Mammary epithelial cell (primary cell): ENCODE measurements around the gene UPB1.
"Not testable (repeated sequence)": the region's sequence is repeated elsewhere in the genome, so short reads cannot be mapped to it uniquely, and the experiment has no call there.

Experiments
- EZH2 ChIP-seq: IDR thresholded peaks from 2 replicates; pipeline ENCODE4 v1.6.1; 2012; ENCODE audit warnings: low read length, inconsistent platforms, borderline replicate concordance
- TF ChIP-seq, protein P1 (sequence below), 2 donors: IDR thresholded peaks in 1 of 2; conservative IDR thresholded peaks in 1 of 2; 2 replicates each; pipeline ENCODE4 v1.5.1; 2011 to 2012; ENCODE audit warnings: inconsistent platforms in 2 of 2, low read length in 2 of 2, mild to moderate bottlenecking in 2 of 2, control low read depth in 1 of 2, low read depth in 1 of 2; ENCODE audit not compliant: insufficient read depth in 1 of 2; ENCODE audit errors: extremely low read depth in 1 of 2

- TF ChIP-seq, protein P1, sequence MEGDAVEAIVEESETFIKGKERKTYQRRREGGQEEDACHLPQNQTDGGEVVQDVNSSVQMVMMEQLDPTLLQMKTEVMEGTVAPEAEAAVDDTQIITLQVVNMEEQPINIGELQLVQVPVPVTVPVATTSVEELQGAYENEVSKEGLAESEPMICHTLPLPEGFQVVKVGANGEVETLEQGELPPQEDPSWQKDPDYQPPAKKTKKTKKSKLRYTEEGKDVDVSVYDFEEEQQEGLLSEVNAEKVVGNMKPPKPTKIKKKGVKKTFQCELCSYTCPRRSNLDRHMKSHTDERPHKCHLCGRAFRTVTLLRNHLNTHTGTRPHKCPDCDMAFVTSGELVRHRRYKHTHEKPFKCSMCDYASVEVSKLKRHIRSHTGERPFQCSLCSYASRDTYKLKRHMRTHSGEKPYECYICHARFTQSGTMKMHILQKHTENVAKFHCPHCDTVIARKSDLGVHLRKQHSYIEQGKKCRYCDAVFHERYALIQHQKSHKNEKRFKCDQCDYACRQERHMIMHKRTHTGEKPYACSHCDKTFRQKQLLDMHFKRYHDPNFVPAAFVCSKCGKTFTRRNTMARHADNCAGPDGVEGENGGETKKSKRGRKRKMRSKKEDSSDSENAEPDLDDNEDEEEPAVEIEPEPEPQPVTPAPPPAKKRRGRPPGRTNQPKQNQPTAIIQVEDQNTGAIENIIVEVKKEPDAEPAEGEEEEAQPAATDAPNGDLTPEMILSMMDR (conservative IDR thresholded peaks at IDR 0.05 in 1 of 2, IDR thresholded peaks at IDR 0.05 in 1 of 2; ENCODE audit: extremely low read depth in 1 of 2, insufficient read depth in 1 of 2, low read depth in 1 of 2, low read length in 2 of 2): not testable (repeated sequence)
- not testable (repeated sequence) for TF ChIP-seq EZH2
Observed at GRCh38 chr22:24552503-24553286, 57.6 kb downstream of the UPB1 start.
